SK-MEL-5 (cell line): Measurements from ENCODE around the gene TSPAN3. TPM values are rescaled to one million over a fixed set of nuclear protein-coding genes. Genes with fewer than 3 reads are reported as not detected.

Experiments
- DNase-seq: peaks from one replicate; pipeline ENCODE4 v3.0.0-alpha.2; 2016; ENCODE audit warnings: low read depth, low spot score
- in situ Hi-C: cut with HindIII; loops from 2 replicates; pipeline ENCODE4 v1.10.0; 2016; ENCODE audit warnings: low sequenced_read_pairs, high pct_unique_total_duplicates, low pct_unique_long_range_greater_than_20kb
- total RNA-seq: library from RNA; depleted of rRNA; stranded (reverse); fragments of >200 nt; shearing (Covaris generic); gene quantifications from 2 replicates; pipeline ENCODE4 v1.2.3, GENCODE V29; 2014

TSPAN3 gene
- total RNA-seq, 1 experiment from 2014 or later, result 489 TPM

- in situ Hi-C loops, result no loop called here
- peak; percentile 34 for DNase-seq
Measured at GRCh38 chr15:77019521-77020331, 51.2 kb downstream of the TSPAN3 start.

GRCh38 chr15:77018796-77019505 is 52.0 kb downstream of the TSPAN3 start:
- in situ Hi-C loops, result no loop called here
- no peak for DNase-seq

DNA sequence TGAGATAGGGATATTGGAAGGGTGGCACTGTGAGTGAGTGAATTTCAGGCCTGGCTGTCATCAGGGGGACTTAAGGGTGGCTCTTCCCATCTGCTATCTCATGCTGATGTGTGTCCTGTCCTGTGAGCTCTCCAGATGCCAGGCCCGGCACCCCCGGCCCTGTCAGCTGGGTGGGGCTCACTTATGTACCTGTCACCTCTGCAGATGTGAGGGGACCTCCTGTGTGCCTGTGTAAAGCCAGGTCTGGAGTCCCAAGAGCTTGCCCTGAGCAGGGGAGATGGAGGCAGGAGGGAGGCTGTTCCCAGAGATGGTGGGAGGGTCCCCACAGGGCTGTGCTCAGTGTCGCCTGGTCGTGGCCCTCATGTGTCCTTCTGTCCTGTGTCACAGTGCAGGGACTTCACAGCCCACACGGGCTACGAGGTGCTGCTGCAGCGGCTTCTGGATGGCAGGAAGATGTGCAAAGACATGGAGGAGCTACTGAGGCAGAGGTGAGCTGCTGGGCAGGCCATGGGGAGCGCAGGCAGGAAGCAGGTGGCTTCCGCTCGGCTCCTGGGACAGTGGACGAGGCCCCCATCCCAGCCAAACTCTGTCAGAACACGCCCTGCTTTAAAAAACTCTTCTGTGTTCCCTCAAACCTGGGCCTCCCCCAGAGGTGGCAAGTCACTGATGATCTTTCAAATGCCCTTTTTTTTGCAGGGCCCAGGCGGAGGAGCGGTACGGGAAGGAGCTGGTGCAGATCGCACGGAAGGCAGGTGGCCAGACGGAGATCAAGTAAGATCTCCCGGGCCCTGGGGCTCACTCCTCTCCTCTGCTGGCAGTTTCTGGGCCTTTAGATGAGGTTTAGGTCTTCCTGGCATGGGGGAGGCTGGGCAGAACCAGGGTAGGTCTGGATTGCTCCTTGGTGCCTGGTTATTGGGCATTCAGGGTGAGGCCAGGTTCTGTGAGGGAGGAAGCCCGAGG is 52.9 kb downstream of the TSPAN3 start:
- in situ Hi-C loops, result no loop called here
- DNase-seq, result no peak

- in situ Hi-C loops, result no loop called here
- no peak for DNase-seq
Measured at GRCh38 chr15:77017091-77017660, 53.7 kb downstream of the TSPAN3 start.

- DNase-seq, result no peak
- in situ Hi-C loops, result no loop called here
Measured at GRCh38 chr15:77016321-77016695, 54.6 kb downstream of the TSPAN3 start.

DNA sequence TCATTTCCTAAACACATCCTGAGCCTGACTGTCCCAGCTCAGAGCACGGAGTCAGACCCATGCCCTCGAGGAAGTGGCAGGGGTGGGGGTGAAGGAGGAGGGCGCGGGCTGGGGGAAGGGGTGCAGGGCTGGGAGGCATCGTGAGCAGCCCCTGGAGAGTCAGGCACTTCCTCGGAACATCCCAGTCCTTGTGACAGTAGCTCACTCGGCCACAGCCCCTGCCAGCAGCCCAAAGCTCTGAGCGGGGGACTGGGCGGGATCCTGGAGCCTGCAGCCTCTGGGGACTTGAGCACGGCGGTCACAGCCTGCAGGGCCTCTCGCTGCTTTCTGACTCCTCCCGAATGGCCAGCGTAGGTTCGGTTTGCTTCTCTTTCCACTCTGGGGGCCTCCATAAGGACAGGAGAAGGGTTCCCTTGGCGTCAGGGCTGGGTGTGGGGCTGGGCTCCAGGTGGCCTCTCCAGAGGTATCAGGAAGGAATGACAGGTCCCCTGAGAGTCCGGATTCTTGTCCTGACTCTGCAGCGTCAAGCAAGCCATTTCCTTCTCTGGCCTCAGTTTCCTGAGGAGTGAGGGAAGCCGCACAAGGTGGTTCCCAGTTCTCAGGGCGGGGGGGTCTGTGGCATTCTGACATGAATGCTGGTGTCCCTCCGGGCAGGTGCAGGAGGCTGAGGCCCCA is 55.1 kb downstream of the TSPAN3 start:
- in situ Hi-C loops, result no loop called here
- no peak for DNase-seq

- in situ Hi-C loops, result no loop called here
- DNase-seq, result no peak
Measured at GRCh38 chr15:77014132-77015081, 56.5 kb downstream of the TSPAN3 start.

DNA sequence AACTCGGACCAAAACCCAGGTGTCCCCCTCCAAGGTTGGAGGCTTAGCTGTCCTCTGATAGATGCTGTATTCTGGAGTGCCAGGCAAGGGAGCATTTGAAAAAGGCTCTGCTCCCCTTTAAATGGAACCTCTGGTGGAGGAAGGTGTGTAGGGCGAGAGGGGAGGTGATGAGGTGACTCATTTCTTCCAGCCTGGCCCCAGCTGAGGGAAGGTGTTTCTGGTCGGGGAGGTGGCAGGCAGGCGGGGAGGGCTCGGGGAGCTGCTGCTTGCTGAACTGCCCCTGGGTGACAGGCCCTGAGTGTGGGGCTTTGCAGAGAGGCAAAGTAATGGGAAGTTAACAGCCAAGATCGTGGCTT is 57.2 kb downstream of the TSPAN3 start:
- in situ Hi-C loops, result no loop called here
- no peak for DNase-seq

DNA sequence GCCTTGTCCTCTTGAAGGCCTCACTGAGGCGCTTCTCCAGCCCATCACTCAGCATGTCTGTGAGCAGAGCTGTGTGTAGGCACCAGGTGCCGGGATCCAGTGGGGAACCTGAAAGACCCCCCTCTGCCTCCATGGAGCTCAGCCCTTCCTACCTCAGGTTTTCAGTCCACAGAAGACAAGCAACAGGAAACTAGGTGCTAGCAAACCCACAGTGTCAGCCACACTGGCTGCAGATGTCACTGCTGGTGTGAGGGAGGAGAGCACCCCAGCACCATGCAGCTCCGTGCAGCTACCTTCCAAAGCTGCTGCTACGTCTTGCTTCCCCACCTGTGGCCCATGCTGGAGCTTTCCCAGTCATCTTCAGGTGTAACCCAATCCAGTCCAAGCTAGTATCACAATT is 58.0 kb downstream of the TSPAN3 start:
- in situ Hi-C loops, result no loop called here
- no peak for DNase-seq

DNA sequence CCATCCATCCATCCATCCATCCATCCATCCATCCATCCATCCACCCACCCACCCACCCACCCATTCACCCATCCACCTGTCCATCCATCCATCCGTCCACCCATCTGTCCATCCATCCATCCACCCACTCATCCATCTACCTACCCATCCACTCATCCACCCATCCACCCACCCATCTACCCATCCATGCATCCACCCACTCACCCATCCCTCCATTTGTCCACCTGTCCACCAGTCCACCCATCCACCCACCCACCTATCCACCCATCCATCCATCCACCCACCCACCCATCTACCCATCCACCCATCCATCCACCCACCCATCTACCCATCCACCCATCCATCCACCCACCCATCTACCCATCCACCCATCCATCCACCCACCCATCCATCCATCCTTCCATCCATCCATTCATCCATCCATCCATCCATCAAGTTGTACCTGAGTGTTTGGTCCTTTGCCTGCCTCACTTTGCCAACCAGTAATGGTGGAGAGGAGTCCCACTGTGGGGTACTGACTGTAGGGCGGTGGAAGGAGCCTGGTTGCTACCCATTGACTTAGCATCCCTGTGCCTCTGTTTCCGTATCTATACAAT is 58.7 kb downstream of the TSPAN3 start:
- in situ Hi-C loops, result no loop called here
- no peak for DNase-seq

DNA sequence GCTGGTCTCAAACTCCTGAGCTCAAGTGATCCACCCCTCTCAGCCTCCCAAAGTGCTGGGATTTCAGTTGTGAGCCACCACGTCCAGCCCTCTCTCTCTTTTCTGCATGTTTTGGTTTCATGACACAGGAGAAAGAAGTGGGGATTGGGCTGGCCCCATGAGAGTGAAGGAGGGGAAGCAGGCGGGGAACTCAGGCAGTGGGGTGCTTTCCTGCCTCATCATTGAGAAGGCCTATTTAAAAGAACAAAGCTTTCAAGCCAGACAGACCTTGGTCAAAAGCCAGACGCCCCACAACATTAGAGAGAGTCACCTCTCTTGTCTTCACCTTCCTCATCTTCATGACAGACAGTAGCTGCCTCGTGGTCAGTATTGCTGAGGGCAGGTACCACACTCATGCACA is 60.1 kb downstream of the TSPAN3 start:
- no peak for DNase-seq
- in situ Hi-C loops, result no loop called here

GRCh38 chr15:77010312-77010686 is 60.6 kb downstream of the TSPAN3 start:
- no peak for DNase-seq
- in situ Hi-C loops, result no loop called here

- in situ Hi-C loops, result no loop called here
- no peak for DNase-seq
Measured at GRCh38 chr15:77009646-77010311, 61.1 kb downstream of the TSPAN3 start.

GRCh38 chr15:77009176-77009575 is 61.7 kb downstream of the TSPAN3 start:
- in situ Hi-C loops, result no loop called here
- no peak for DNase-seq

GRCh38 chr15:77004189-77004588 is 66.7 kb downstream of the TSPAN3 start:
- no peak for DNase-seq
- in situ Hi-C loops, result no loop called here
